ENCODE measurements around the gene IFNL4. TPM values are rescaled to one million over a fixed set of nuclear protein-coding genes. Genes with fewer than 3 reads are reported as not detected.
"Not testable (repeated sequence)": the region's sequence is repeated elsewhere in the genome, so short reads cannot be mapped to it uniquely, and the experiment has no call there.

Gene IFNL4
- total RNA-seq, 2 donors from 2014 or later, result not detected

GRCh38 chr19:39246951-39247669, 1.5 kb downstream of the IFNL4 start:
- WGBS, result 18% methylated on average over 41 of the region's 42 CpGs
- Histone ChIP-seq H3K36me3 (no peaks in the 10 kb centered on the region), H3K27ac (no peak overlapping the region), H3K4me1 (replicated peaks) (no peaks in the 10 kb centered on the region), H3K27me3 (replicated peaks; ENCODE audit: insufficient read depth) (peaks cover 6% of the 10 kb centered on the region), H3K4me3 (no peak overlapping the region), H3K9me3 (no peaks in the 10 kb centered on the region)
- no peak for TF ChIP-seq POLR2AphosphoS5 (IDR thresholded peaks at IDR 0.05)
- TF ChIP-seq POLR2A (IDR thresholded peaks at IDR 0.05), result no peak
- no peak for TF ChIP-seq CTCF (IDR thresholded peaks at IDR 0.05)
- DNase-seq (ENCODE audit: low spot score), result no peak
- intact Hi-C loops (cut with DNase I), result no loop called here

GRCh38 chr19:39245166-39245565, 3.5 kb downstream of the IFNL4 start:
- intact Hi-C loops (cut with DNase I); H3K4me3 ChIP-seq; H3K4me1 ChIP-seq (replicated peaks); DNase-seq (ENCODE audit: low spot score); H3K9me3 ChIP-seq; H3K27me3 ChIP-seq (replicated peaks; ENCODE audit: insufficient read depth); H3K27ac ChIP-seq; H3K36me3 ChIP-seq: not testable (repeated sequence)
- WGBS, result no CpG with 5 or more reads among the region's 1 CpG

- intact Hi-C loops (cut with DNase I); H3K36me3 ChIP-seq; H3K9me3 ChIP-seq; DNase-seq (ENCODE audit: low spot score); H3K4me3 ChIP-seq; H3K27me3 ChIP-seq (replicated peaks; ENCODE audit: insufficient read depth); H3K27ac ChIP-seq; H3K4me1 ChIP-seq (replicated peaks): not testable (repeated sequence)
- 85% methylated on average over 8 of the region's 12 CpGs for WGBS
Observed at GRCh38 chr19:39244410-39245100, 4.1 kb downstream of the IFNL4 start, which contains the start of gene IFNL3. Gene IFNL3, minus strand, starts transcription at chr19:39245006. Its CDS starts 39 bp downstream, at chr19:39244967.

GRCh38 chr19:39243741-39244140, 4.9 kb downstream of the IFNL4 start:
- H3K27me3 ChIP-seq (replicated peaks; ENCODE audit: insufficient read depth); H3K36me3 ChIP-seq; H3K4me1 ChIP-seq (replicated peaks); H3K27ac ChIP-seq; DNase-seq (ENCODE audit: low spot score); intact Hi-C loops (cut with DNase I); H3K4me3 ChIP-seq; H3K9me3 ChIP-seq: not testable (repeated sequence)
- 77% methylated on average over 9 of the region's 13 CpGs for WGBS

- Histone ChIP-seq H3K27me3 (replicated peaks; ENCODE audit: insufficient read depth) (no peaks in the 10 kb centered on the region), H3K27ac (no peak overlapping the region), H3K4me1 (replicated peaks) (no peaks in the 10 kb centered on the region), H3K36me3 (no peaks in the 10 kb centered on the region), H3K4me3 (no peak overlapping the region), H3K9me3 (no peaks in the 10 kb centered on the region)
- intact Hi-C loops (cut with DNase I), result no loop called here
- TF ChIP-seq CTCF (IDR thresholded peaks at IDR 0.05), result no peak
- no peak for TF ChIP-seq POLR2AphosphoS5 (IDR thresholded peaks at IDR 0.05)
- TF ChIP-seq POLR2A (IDR thresholded peaks at IDR 0.05), result no peak
- DNase-seq (ENCODE audit: low spot score), result no peak
- 92% methylated on average over 7 of the region's 7 CpGs for WGBS
Observed at GRCh38 chr19:39240421-39240820, 8.2 kb downstream of the IFNL4 start.

- intact Hi-C loops (cut with DNase I), result no loop called here
- Histone ChIP-seq H3K4me3 (no peak overlapping the region), H3K27me3 (replicated peaks; ENCODE audit: insufficient read depth) (no peaks in the 10 kb centered on the region), H3K4me1 (replicated peaks) (no peaks in the 10 kb centered on the region), H3K27ac (no peak overlapping the region), H3K36me3 (no peaks in the 10 kb centered on the region), H3K9me3 (no peaks in the 10 kb centered on the region)
- 90% methylated on average over 6 of the region's 6 CpGs for WGBS
- TF ChIP-seq CTCF (IDR thresholded peaks at IDR 0.05), result no peak
- TF ChIP-seq POLR2AphosphoS5 (IDR thresholded peaks at IDR 0.05), result no peak
- TF ChIP-seq POLR2A (IDR thresholded peaks at IDR 0.05), result no peak
- no peak for DNase-seq (ENCODE audit: low spot score)
Observed at GRCh38 chr19:39238944-39239343, 9.7 kb downstream of the IFNL4 start.
